Mesenchymal stem cell (in vitro differentiated cells and primary cell): Measurements from ENCODE around the gene PPP2R5E.

ENCODE experiments used
- DNase-seq: peaks from one replicate; pipeline ENCODE4 v3.0.0-alpha.2; 2013
- H2AFZ ChIP-seq: one replicate; pipeline ENCODE4 v1.6.1; 2013; ENCODE audit warnings: low read depth, mild to moderate bottlenecking, control low read depth, inconsistent platforms, low read length, moderate library complexity
- H2AK5ac ChIP-seq: 2 replicates; pipeline ENCODE4 v1.6.1; 2013; ENCODE audit warnings: low read length, moderate library complexity, mild to moderate bottlenecking, inconsistent platforms; ENCODE audit not compliant: severe bottlenecking
- H2BK120ac ChIP-seq: one replicate; pipeline ENCODE4 v1.6.1; 2013; ENCODE audit warnings: low read depth, mild to moderate bottlenecking, inconsistent platforms, low read length, moderate library complexity
- H2BK12ac ChIP-seq, 2 experiments: one replicate each; pipeline ENCODE4 v1.6.1; 2013; ENCODE audit warnings: inconsistent platforms in 2 of 2, low read length in 2 of 2, mild to moderate bottlenecking in 2 of 2, moderate library complexity in 2 of 2, control low read depth in 1 of 2
- H2BK15ac ChIP-seq: one replicate; pipeline ENCODE4 v1.6.1; 2013; ENCODE audit warnings: mild to moderate bottlenecking, low read depth, inconsistent platforms; ENCODE audit not compliant: poor library complexity, severe bottlenecking
- H2BK5ac ChIP-seq: 2 replicates; pipeline ENCODE4 v1.6.1; 2013; ENCODE audit warnings: low read depth, mild to moderate bottlenecking, low read length, control low read depth, inconsistent platforms; ENCODE audit not compliant: poor library complexity, severe bottlenecking
- H3K14ac ChIP-seq, 2 experiments: one replicate each; pipeline ENCODE4 v1.6.1; 2013; ENCODE audit warnings: inconsistent platforms in 2 of 2, low read length in 2 of 2, control low read depth in 1 of 2, mild to moderate bottlenecking in 1 of 2, moderate library complexity in 1 of 2
- H3K18ac ChIP-seq, 2 experiments: one replicate each; pipeline ENCODE4 v1.6.1; 2013; ENCODE audit warnings: inconsistent platforms in 2 of 2, low read length in 2 of 2, control low read depth in 1 of 2, low read depth in 1 of 2, mild to moderate bottlenecking in 1 of 2
- H3K23ac ChIP-seq, 2 experiments: one replicate each; pipeline ENCODE4 v1.6.1; 2013; ENCODE audit warnings: inconsistent platforms in 2 of 2, low read length in 2 of 2, mild to moderate bottlenecking in 2 of 2, moderate library complexity in 2 of 2, control low read depth in 1 of 2
- H3K27ac ChIP-seq: 2 replicates; pipeline ENCODE4 v1.5.1; 2013; ENCODE audit warnings: mild to moderate bottlenecking, moderate library complexity, low read length, control low read depth, inconsistent platforms; ENCODE audit not compliant: poor library complexity, severe bottlenecking
- H3K27me3 ChIP-seq, 2 experiments: 2 replicates each; pipeline versions ENCODE4 v1.6.1 to v1.7.0; 2013; ENCODE audit warnings: low read length in 2 of 2, mild to moderate bottlenecking in 2 of 2, moderate library complexity in 2 of 2, control low read depth in 1 of 2, inconsistent platforms in 1 of 2; ENCODE audit not compliant: control insufficient read depth in 1 of 2, insufficient read depth in 1 of 2
- H3K36me3 ChIP-seq, 2 experiments: 2 replicates each; pipeline versions ENCODE4 v1.6.1 to v1.7.0; 2013; ENCODE audit warnings: low read length in 2 of 2, control low read depth in 1 of 2, inconsistent platforms in 1 of 2, low read depth in 1 of 2, mild to moderate bottlenecking in 1 of 2; ENCODE audit not compliant: insufficient read depth in 2 of 2, control insufficient read depth in 1 of 2
- H3K4ac ChIP-seq, 2 experiments: one replicate each; pipeline ENCODE4 v1.6.1; 2013; ENCODE audit warnings: inconsistent platforms in 2 of 2, low read length in 2 of 2, mild to moderate bottlenecking in 2 of 2, moderate library complexity in 2 of 2, control low read depth in 1 of 2, low read depth in 1 of 2
- H3K4me1 ChIP-seq: 2 replicates; pipeline ENCODE4 v1.6.1; 2013; ENCODE audit warnings: low read depth, low read length, control low read depth; ENCODE audit not compliant: control insufficient read depth, insufficient read depth
- H3K4me2 ChIP-seq: 2 replicates; pipeline ENCODE4 v1.6.1; 2013; ENCODE audit warnings: low read length, mild to moderate bottlenecking, inconsistent platforms; ENCODE audit not compliant: poor library complexity, severe bottlenecking
- H3K4me3 ChIP-seq, 2 experiments: 2 replicates each; pipeline versions ENCODE4 v1.5.1 to v1.7.0; 2013; ENCODE audit warnings: low read length in 2 of 2, mild to moderate bottlenecking in 2 of 2, control low read depth in 1 of 2, low read depth in 1 of 2; ENCODE audit not compliant: insufficient read depth in 1 of 2
- H3K79me1 ChIP-seq: replicated peaks from 2 replicates; pipeline ENCODE4 v1.6.1; 2013; ENCODE audit warnings: mild to moderate bottlenecking, control low read depth, low read length, inconsistent platforms; ENCODE audit not compliant: poor library complexity, severe bottlenecking
- H3K9ac ChIP-seq: 2 replicates; pipeline ENCODE4 v1.7.0; 2013; ENCODE audit warnings: mild to moderate bottlenecking, low read length, moderate library complexity
- H3K9me3 ChIP-seq: 2 replicates; pipeline ENCODE4 v1.7.0; 2013; ENCODE audit warnings: mild to moderate bottlenecking, low read length; ENCODE audit not compliant: control insufficient read depth
- H4K8ac ChIP-seq: one replicate; pipeline ENCODE4 v1.6.1; 2013; ENCODE audit warnings: inconsistent platforms, mild to moderate bottlenecking, low read length, moderate library complexity
- H4K91ac ChIP-seq: one replicate; pipeline ENCODE4 v1.6.1; 2013; ENCODE audit warnings: mild to moderate bottlenecking, low read length, inconsistent platforms
- WGBS: methylation state at CpG from one replicate; pipeline ENCODE4 v1.1.7; 2013; ENCODE audit warnings: mixed read lengths; 5-methylcytosine and 5-hydroxymethylcytosine counted together

The PPP2R5E gene

DNA sequence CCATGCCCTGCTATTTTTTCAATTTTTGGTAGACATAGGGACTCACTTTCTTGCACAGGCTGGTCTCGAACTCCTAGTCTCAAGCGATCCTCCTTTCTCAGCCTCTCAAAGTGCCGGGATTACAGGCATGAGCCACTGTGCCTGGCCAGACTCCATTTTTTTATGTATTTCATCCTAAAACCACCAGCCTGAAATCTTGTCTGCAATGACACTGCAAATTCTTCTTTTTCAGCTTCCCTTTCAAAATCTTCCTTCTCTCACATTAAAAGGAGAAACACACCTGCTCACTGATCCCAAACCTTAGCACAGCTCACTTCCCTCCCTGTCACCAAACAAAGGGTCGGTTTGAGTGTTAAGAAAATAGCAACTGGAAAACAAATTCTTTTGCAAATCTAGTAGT lies 62.6 kb downstream of the PPP2R5E start:
- Histone ChIP-seq H3K27ac (no peak overlapping the region), H2AFZ (no peak overlapping the region), H3K4me2 (no peak overlapping the region), H3K4me3 (no peak overlapping the region), H3K23ac (no peak overlapping the region), H3K27me3 (no peaks in the 10 kb centered on the region), H2BK5ac (no peak overlapping the region), H3K14ac (no peak overlapping the region), H3K4me1 (peaks cover 1% of the 10 kb centered on the region), H3K36me3 (no peaks in the 10 kb centered on the region), H2AK5ac (no peak overlapping the region), H2BK12ac (no peak overlapping the region), H3K4ac (no peak overlapping the region), H3K9me3 (no peaks in the 10 kb centered on the region), H4K8ac (no peak overlapping the region), H2BK120ac (no peak overlapping the region), H2BK15ac (no peak overlapping the region), H3K18ac (no peak overlapping the region), H3K79me1 (peaks cover 17% of the 10 kb centered on the region), H3K9ac (no peak overlapping the region), H4K91ac (no peak overlapping the region)
- over 99% methylated on average over 3 of the region's 4 CpGs for WGBS
- DNase-seq = no peak

DNA sequence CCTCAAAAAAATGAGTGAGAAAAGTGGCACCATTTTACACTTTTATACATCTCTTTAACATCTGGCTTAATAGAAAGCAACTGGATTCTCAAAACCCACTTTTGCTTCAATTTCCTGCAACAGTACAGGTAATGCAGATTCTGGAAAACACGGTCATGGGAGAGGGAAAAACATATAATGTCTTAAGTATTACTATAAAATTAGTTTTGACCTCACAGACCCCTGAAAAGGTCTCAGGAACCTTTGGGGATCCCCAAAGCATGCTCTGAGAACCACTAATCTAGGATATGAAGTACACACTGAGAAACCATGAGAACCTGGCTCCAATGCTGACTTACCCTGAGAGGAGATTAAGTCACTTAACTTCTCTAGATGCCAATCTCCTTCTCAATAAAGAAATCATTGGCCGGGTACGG lies 64.7 kb downstream of the PPP2R5E start:
- Histone ChIP-seq H2AK5ac (no peak overlapping the region), H3K4ac (no peak overlapping the region), H3K9me3 (no peaks in the 10 kb centered on the region), H3K9ac (peak overlapping the region; percentile 71), H3K14ac (no peak overlapping the region), H2BK12ac (no peak overlapping the region), H3K27me3 (no peaks in the 10 kb centered on the region), H3K18ac (no peak overlapping the region), H3K23ac (no peak overlapping the region), H3K27ac (no peak overlapping the region), H4K91ac (no peak overlapping the region), H2BK5ac (no peak overlapping the region), H2BK120ac (no peak overlapping the region), H2BK15ac (no peak overlapping the region), H3K4me2 (no peak overlapping the region), H3K4me1 (peaks cover 1% of the 10 kb centered on the region), H4K8ac (no peak overlapping the region), H3K79me1 (peaks cover 25% of the 10 kb centered on the region), H3K36me3 (no peaks in the 10 kb centered on the region), H2AFZ (no peak overlapping the region), H3K4me3 (no peak overlapping the region)
- DNase-seq = no peak
- WGBS = 98% methylated on average over 2 of the region's 3 CpGs

DNA sequence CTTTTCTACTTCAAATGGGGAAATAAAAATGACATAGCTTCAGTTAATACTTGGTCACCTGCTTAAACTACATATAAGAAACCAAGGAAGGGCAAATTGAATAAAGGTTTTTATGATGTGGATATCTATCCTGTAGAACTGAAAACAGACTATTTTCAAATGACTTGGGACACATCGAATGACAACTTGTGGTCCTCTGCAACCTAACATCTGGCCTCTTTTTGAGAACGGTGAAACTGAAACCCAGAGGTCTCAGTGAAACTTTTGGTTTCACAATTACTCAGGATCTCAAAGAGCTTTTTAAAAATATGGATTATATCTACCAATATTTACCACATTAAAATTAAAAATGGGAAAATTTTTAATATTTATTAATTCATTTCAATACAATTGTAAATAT lies 65.2 kb downstream of the PPP2R5E start:
- peaks cover 24% of the 10 kb centered on the region for H3K79me1 ChIP-seq
- no peak overlapping the region for H2BK5ac ChIP-seq
- no peak overlapping the region for H3K14ac ChIP-seq
- no peak overlapping the region for H2AK5ac ChIP-seq
- no peak overlapping the region for H2BK12ac ChIP-seq
- 100% methylated on average over 2 of the region's 2 CpGs for WGBS
- H2BK120ac ChIP-seq = no peak overlapping the region
- H3K4me2 ChIP-seq = no peak overlapping the region
- no peak overlapping the region for H3K27ac ChIP-seq
- no peaks in the 10 kb centered on the region for H3K9me3 ChIP-seq
- no peak overlapping the region for H3K4ac ChIP-seq
- no peak for DNase-seq
- no peaks in the 10 kb centered on the region for H3K36me3 ChIP-seq
- H2BK15ac ChIP-seq = no peak overlapping the region
- peaks cover 1% of the 10 kb centered on the region for H3K4me1 ChIP-seq
- H3K23ac ChIP-seq = no peak overlapping the region
- no peak overlapping the region for H4K91ac ChIP-seq
- H3K27me3 ChIP-seq = no peaks in the 10 kb centered on the region
- H2AFZ ChIP-seq = no peak overlapping the region
- H3K9ac ChIP-seq = peak overlapping the region; percentile 71
- H3K4me3 ChIP-seq = peak overlapping the region in 1 of 2 experiments; percentile 64
- H3K18ac ChIP-seq = no peak overlapping the region
- H4K8ac ChIP-seq = no peak overlapping the region

DNA sequence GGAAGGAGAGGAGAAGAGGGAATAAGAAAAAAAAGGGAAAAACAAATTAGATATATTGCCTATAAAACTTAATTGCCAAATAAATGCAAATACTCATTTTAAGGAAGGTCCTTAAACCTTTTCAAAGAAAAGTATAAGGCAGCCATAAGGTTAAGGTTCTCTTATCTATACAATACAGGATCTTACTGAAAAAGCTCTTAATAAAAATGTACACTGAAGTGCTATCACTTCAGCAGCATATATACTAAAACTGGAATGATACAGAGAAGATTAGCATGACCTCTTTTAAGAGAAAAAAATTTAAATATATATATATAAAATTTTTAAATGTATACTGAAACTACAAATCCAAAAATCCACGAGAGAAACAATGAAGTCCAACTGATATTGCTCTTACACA lies 65.6 kb downstream of the PPP2R5E start:
- no peak overlapping the region for H3K18ac ChIP-seq
- no peaks in the 10 kb centered on the region for H3K9me3 ChIP-seq
- 100% methylated on average over 1 of the region's 1 CpG for WGBS
- peaks cover 22% of the 10 kb centered on the region for H3K79me1 ChIP-seq
- H3K4me2 ChIP-seq = no peak overlapping the region
- H3K36me3 ChIP-seq = no peaks in the 10 kb centered on the region
- DNase-seq = no peak
- no peak overlapping the region for H2AFZ ChIP-seq
- H3K14ac ChIP-seq = no peak overlapping the region
- peaks cover 1% of the 10 kb centered on the region for H3K4me1 ChIP-seq
- no peak overlapping the region for H4K91ac ChIP-seq
- H3K9ac ChIP-seq = peak overlapping the region; percentile 71
- H4K8ac ChIP-seq = no peak overlapping the region
- H3K4ac ChIP-seq = no peak overlapping the region
- H2BK120ac ChIP-seq = no peak overlapping the region
- H3K23ac ChIP-seq = no peak overlapping the region
- no peak overlapping the region for H2BK15ac ChIP-seq
- H3K4me3 ChIP-seq = peak overlapping the region in 1 of 2 experiments; percentile 64
- no peak overlapping the region for H2BK12ac ChIP-seq
- no peak overlapping the region for H2AK5ac ChIP-seq
- H3K27ac ChIP-seq = no peak overlapping the region
- H2BK5ac ChIP-seq = no peak overlapping the region
- H3K27me3 ChIP-seq = no peaks in the 10 kb centered on the region
